Testis (tissue), 3 donors: Measurements from ENCODE around the gene MCRIP1. TPM values are rescaled to one million over a fixed set of nuclear protein-coding genes. Genes with fewer than 3 reads are reported as not detected.

Experiments
- DNase-seq: peaks from one replicate; pipeline ENCODE4 v3.0.0-alpha.2; 2019
- H3K27ac ChIP-seq, 2 donors: fragments of 200-600 bp; sonication (generic); one replicate each; pipeline ENCODE4 v1.5.1; 2019
- H3K27me3 ChIP-seq: fragments of 200-600 bp; sonication (generic); one replicate; pipeline ENCODE4 v1.5.1; 2019
- H3K36me3 ChIP-seq: fragments of 200-600 bp; sonication (generic); one replicate; pipeline ENCODE4 v1.5.1; 2017; ENCODE audit warnings: low read depth; ENCODE audit errors: missing control alignments
- H3K4me1 ChIP-seq: fragments of 200-600 bp; sonication (generic); one replicate; pipeline ENCODE4 v1.5.1; 2019
- H3K4me3 ChIP-seq, 2 donors: fragments of 200-600 bp; sonication (generic); one replicate each; pipeline ENCODE4 v1.5.1; 2017 to 2019
- H3K9me3 ChIP-seq: fragments of 200-600 bp; sonication (generic); one replicate; pipeline ENCODE4 v1.5.1; 2017
- CTCF ChIP-seq, 3 experiments: fragments of 450-650 bp in 2 of 3; fragments of 200-600 bp in 1 of 3; sonication (generic) in 1 of 3; IDR thresholded peaks; one replicate each; pipeline ENCODE4 v1.5.1; 2016 to 2019; ENCODE audit warnings: antibody characterized with exemption in 3 of 3, mild to moderate bottlenecking in 2 of 3, moderate library complexity in 1 of 3
- POLR2A ChIP-seq: fragments of 450-650 bp; IDR thresholded peaks from one replicate; pipeline ENCODE4 v1.6.1; 2017; ENCODE audit warnings: antibody characterized with exemption, mild to moderate bottlenecking, moderate library complexity
- WGBS, 2 donors: methylation state at CpG; one replicate each; pipeline ENCODE4 v1.1.5; 2018; 5-methylcytosine and 5-hydroxymethylcytosine counted together
- intact Hi-C: fragments of 100-400 bp; cut with DNase I; formaldehyde crosslinking; loops from one replicate; pipeline ENCODE4 v1.15.1; 2023; ENCODE audit warnings: low total_unique reads
- polyA plus RNA-seq: library from polyadenylated mRNA; stranded (reverse); fragments of 350-450 nt; fragmentation: Illumina TruSeq; extraction: RNeasy Lipid Tissue Mini Kit (QIAGEN cat#74804); gene quantifications from one replicate; pipeline ENCODE4 v1.2.3, GENCODE V29; 2014; ENCODE audit warnings: low read depth, low replicate concordance; ENCODE audit not compliant: insufficient read depth
- total RNA-seq, 2 donors: library from RNA; depleted of rRNA; stranded (reverse); fragments of >200 nt; gene quantifications; one replicate each; pipeline ENCODE4 v1.2.3, GENCODE V29; 2016

Gene MCRIP1
- total and polyA plus RNA-seq, 3 donors from 2014 or later, result 160 to 206 (median 181) TPM

GRCh38 chr17:81794074-81794476 lies 39.0 kb downstream of the MCRIP1 start:
- TF ChIP-seq POLR2A, result no peak
- no peak for TF ChIP-seq CTCF (IDR thresholded peaks at IDR 0.05)
- H3K27me3 ChIP-seq, result no peaks in the 10 kb centered on the region
- H3K36me3 ChIP-seq, result no peaks in the 10 kb centered on the region
- intact Hi-C loops, result no loop called here
- no peaks in the 10 kb centered on the region for H3K4me1 ChIP-seq
- no peak for DNase-seq
- H3K27ac ChIP-seq, result no peak overlapping the region
- no peaks in the 10 kb centered on the region for H3K9me3 ChIP-seq
- 86 to 88% methylated on average over 3 of the region's 3 CpGs for WGBS, 2 donors
- H3K4me3 ChIP-seq, result no peak overlapping the region

DNA sequence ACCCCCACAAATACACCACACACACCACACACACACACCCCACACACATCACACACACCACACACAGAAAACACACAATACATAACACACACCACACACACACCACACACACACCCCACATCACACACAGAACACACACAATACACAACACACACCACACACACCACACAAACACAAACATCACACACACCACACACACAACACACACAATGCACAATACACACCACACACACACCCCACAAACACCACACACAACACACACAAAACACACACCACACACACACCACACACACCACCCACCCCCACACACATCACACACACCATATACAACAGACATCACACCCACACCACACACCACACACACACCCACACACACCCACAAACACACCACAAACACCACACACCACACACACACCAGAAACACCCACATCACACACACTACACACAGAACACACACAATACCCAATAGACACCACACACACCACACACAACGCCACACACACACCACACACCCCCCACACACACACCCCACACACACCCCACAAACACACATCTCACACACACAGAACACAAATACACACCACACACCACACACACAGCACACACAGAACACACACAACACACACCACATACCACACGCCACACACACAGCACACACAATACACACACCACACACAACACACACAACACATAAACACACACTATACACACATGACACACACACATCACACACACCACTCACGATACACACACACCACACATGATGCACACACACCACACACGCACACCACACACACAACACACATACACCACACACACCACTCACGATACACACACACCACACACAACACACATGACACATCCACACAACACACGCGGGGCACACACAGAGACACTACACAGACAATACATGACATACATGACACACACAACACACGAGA lies 40.1 kb downstream of the MCRIP1 start:
- H3K27ac ChIP-seq, result no peak overlapping the region
- TF ChIP-seq POLR2A (no peak), CTCF (IDR thresholded peaks at IDR 0.05) (no peak)
- H3K4me1 ChIP-seq, result no peaks in the 10 kb centered on the region
- H3K36me3 ChIP-seq, result no peaks in the 10 kb centered on the region
- 82 to 93% methylated on average over 7 to 8 of the region's 8 CpGs for WGBS, 2 donors
- no peaks in the 10 kb centered on the region for H3K27me3 ChIP-seq
- intact Hi-C loops, result no loop called here
- no peak overlapping the region for H3K4me3 ChIP-seq
- no peaks in the 10 kb centered on the region for H3K9me3 ChIP-seq
- no peak for DNase-seq

Other genes starting within 250 kb of the MCRIP1 start
- gene NPLOC4, start 196.2 kb downstream of the MCRIP1 start, total RNA-seq, result 100 to 1,000 TPM; 106 to 130 TPM
- gene NPLOC4, start 196.2 kb downstream of the MCRIP1 start, polyA plus RNA-seq, result 122 TPM
- gene TSPAN10, start 196.1 kb downstream of the MCRIP1 start, total RNA-seq, result 1 to 10 TPM; 1.2 to 1.3 TPM
- 3.1 TPM for gene TSPAN10, start 196.1 kb downstream of the MCRIP1 start, polyA plus RNA-seq
- 1 to 10 TPM in 1 of 2 donors, under 1 TPM in 1; 0.56 to 1.0 TPM for gene PDE6G, start 176.7 kb downstream of the MCRIP1 start, total RNA-seq
- gene PDE6G, start 176.7 kb downstream of the MCRIP1 start, polyA plus RNA-seq, result 4.9 TPM
- gene OXLD1, start 166.7 kb downstream of the MCRIP1 start, total RNA-seq, result 10 to 100 TPM; 40.9 to 48.3 TPM
- 45.2 TPM for gene OXLD1, start 166.7 kb downstream of the MCRIP1 start, polyA plus RNA-seq
- gene CCDC137, start 166.6 kb downstream of the MCRIP1 start, total RNA-seq, result 10 to 100 TPM; 19.0 to 19.9 TPM
- gene CCDC137, start 166.6 kb downstream of the MCRIP1 start, polyA plus RNA-seq, result 18.6 TPM
- 10 to 100 TPM; 35.7 to 44.2 TPM for gene ARL16, start 149.5 kb downstream of the MCRIP1 start, total RNA-seq
- 55.8 TPM for gene ARL16, start 149.5 kb downstream of the MCRIP1 start, polyA plus RNA-seq
- gene HGS, start 149.3 kb downstream of the MCRIP1 start, total RNA-seq, result 100 to 1,000 TPM; 154 to 160 TPM
- gene HGS, start 149.3 kb downstream of the MCRIP1 start, polyA plus RNA-seq, result 182 TPM
- 10 to 100 TPM; 57.2 to 58.0 TPM for gene MRPL12, start 129.9 kb downstream of the MCRIP1 start, total RNA-seq
- 54.7 TPM for gene MRPL12, start 129.9 kb downstream of the MCRIP1 start, polyA plus RNA-seq
- 10 to 100 TPM; 30.0 to 42.0 TPM for gene SLC25A10, start 121.0 kb downstream of the MCRIP1 start, total RNA-seq
- gene SLC25A10, start 121.0 kb downstream of the MCRIP1 start, polyA plus RNA-seq, result 51.4 TPM
- gene GCGR, start 29.1 kb downstream of the MCRIP1 start, total RNA-seq, result 1 to 10 TPM; 1.3 to 1.5 TPM
- gene GCGR, start 29.1 kb downstream of the MCRIP1 start, polyA plus RNA-seq, result 0.88 TPM
- gene PPP1R27, start 1.8 kb upstream of the MCRIP1 start, total RNA-seq, result 1 to 10 TPM; 1.6 to 1.9 TPM
- gene PPP1R27, start 1.8 kb upstream of the MCRIP1 start, polyA plus RNA-seq, result 7.5 TPM
- gene P4HB, start 27.2 kb upstream of the MCRIP1 start, total RNA-seq, result 100 to 1,000 TPM; 205 to 230 TPM
- 213 TPM for gene P4HB, start 27.2 kb upstream of the MCRIP1 start, polyA plus RNA-seq
- gene ARHGDIA, start 38.0 kb upstream of the MCRIP1 start, total RNA-seq, result 100 to 1,000 TPM; 135 to 161 TPM
- gene ARHGDIA, start 38.0 kb upstream of the MCRIP1 start, polyA plus RNA-seq, result 201 TPM
- gene ALYREF, start 58.3 kb upstream of the MCRIP1 start, total RNA-seq, result 100 to 1,000 TPM; 114 to 124 TPM
- 140 TPM for gene ALYREF, start 58.3 kb upstream of the MCRIP1 start, polyA plus RNA-seq
- 100 to 1,000 TPM; 191 to 198 TPM for gene ANAPC11, start 58.4 kb upstream of the MCRIP1 start, total RNA-seq
- 195 TPM for gene ANAPC11, start 58.4 kb upstream of the MCRIP1 start, polyA plus RNA-seq
- gene NPB, start 68.9 kb upstream of the MCRIP1 start, total RNA-seq, result 10 to 100 TPM; 22.7 to 27.3 TPM
- gene NPB, start 68.9 kb upstream of the MCRIP1 start, polyA plus RNA-seq, result 1.8 TPM
- gene PCYT2, start 78.1 kb upstream of the MCRIP1 start, total RNA-seq, result 100 to 1,000 TPM; 171 to 438 TPM
- 488 TPM for gene PCYT2, start 78.1 kb upstream of the MCRIP1 start, polyA plus RNA-seq
- gene SIRT7, start 84.9 kb upstream of the MCRIP1 start, total RNA-seq, result 10 to 100 TPM; 48.4 to 59.3 TPM
- gene SIRT7, start 84.9 kb upstream of the MCRIP1 start, polyA plus RNA-seq, result 34.1 TPM
- gene MAFG, start 94.4 kb upstream of the MCRIP1 start, total RNA-seq, result 10 to 100 TPM; 31.7 to 36.9 TPM
- 21.8 TPM for gene MAFG, start 94.4 kb upstream of the MCRIP1 start, polyA plus RNA-seq
- gene PYCR1, start 104.0 kb upstream of the MCRIP1 start, total RNA-seq, result 10 to 100 TPM; 13.8 to 19.2 TPM
- 28.9 TPM for gene PYCR1, start 104.0 kb upstream of the MCRIP1 start, polyA plus RNA-seq
- gene MYADML2, start 113.9 kb upstream of the MCRIP1 start, total RNA-seq, result under 1 TPM; 0.16 to 0.25 TPM
- 0.57 TPM for gene MYADML2, start 113.9 kb upstream of the MCRIP1 start, polyA plus RNA-seq
- gene NOTUM, start 127.9 kb upstream of the MCRIP1 start, total RNA-seq, result 10 to 100 TPM in 1 of 2 donors, 1 to 10 TPM in 1; 9.5 to 13.2 TPM
- gene NOTUM, start 127.9 kb upstream of the MCRIP1 start, polyA plus RNA-seq, result 5.1 TPM
- 10 to 100 TPM; 46.2 to 49.7 TPM for gene ASPSCR1, start 144.3 kb upstream of the MCRIP1 start, total RNA-seq
- 40.5 TPM for gene ASPSCR1, start 144.3 kb upstream of the MCRIP1 start, polyA plus RNA-seq
- 10 to 100 TPM; 43.5 to 51.8 TPM for gene CENPX, start 189.6 kb upstream of the MCRIP1 start, total RNA-seq
- gene CENPX, start 189.6 kb upstream of the MCRIP1 start, polyA plus RNA-seq, result 43.0 TPM
- gene LRRC45, start 190.0 kb upstream of the MCRIP1 start, total RNA-seq, result 10 to 100 TPM; 10.7 to 12.8 TPM
- gene LRRC45, start 190.0 kb upstream of the MCRIP1 start, polyA plus RNA-seq, result 5.7 TPM
- gene RAC3, start 198.4 kb upstream of the MCRIP1 start, total RNA-seq, result 100 to 1,000 TPM in 1 of 2 donors, 10 to 100 TPM in 1; 74.3 to 102 TPM
- 42.3 TPM for gene RAC3, start 198.4 kb upstream of the MCRIP1 start, polyA plus RNA-seq
- 100 to 1,000 TPM; 134 to 188 TPM for gene DCXR, start 204.4 kb upstream of the MCRIP1 start, total RNA-seq
- gene DCXR, start 204.4 kb upstream of the MCRIP1 start, polyA plus RNA-seq, result 109 TPM
- gene RFNG, start 218.5 kb upstream of the MCRIP1 start, total RNA-seq, result 100 to 1,000 TPM in 1 of 2 donors, 10 to 100 TPM in 1; 73.3 to 102 TPM
- gene RFNG, start 218.5 kb upstream of the MCRIP1 start, polyA plus RNA-seq, result 50.5 TPM
- 100 to 1,000 TPM; 170 to 190 TPM for gene GPS1, start 218.6 kb upstream of the MCRIP1 start, total RNA-seq
- 178 TPM for gene GPS1, start 218.6 kb upstream of the MCRIP1 start, polyA plus RNA-seq
- 100 to 1,000 TPM; 117 to 132 TPM for gene DUS1L, start 232.5 kb upstream of the MCRIP1 start, total RNA-seq
- 127 TPM for gene DUS1L, start 232.5 kb upstream of the MCRIP1 start, polyA plus RNA-seq